Measurements from ENCODE around the gene KANSL1.

KANSL1 gene

GRCh38 chr17:46143827-46144236 is 49.4 kb downstream of the KANSL1 start:
- no peak for DNase-seq (ENCODE audit: low read depth)
- TF ChIP-seq CTCF (conservative IDR thresholded peaks at IDR 0.05; ENCODE audit: low read length) = no peak
- no peak overlapping the region for H3K4me3 ChIP-seq (ENCODE audit: low read length)

- DNase-seq (ENCODE audit: low read depth) = no peak
- no peak for TF ChIP-seq CTCF (conservative IDR thresholded peaks at IDR 0.05; ENCODE audit: low read length)
- no peak overlapping the region for H3K4me3 ChIP-seq (ENCODE audit: low read length)
Observed at GRCh38 chr17:46141645-46142044, 51.6 kb downstream of the KANSL1 start.

- H3K4me3 ChIP-seq (ENCODE audit: low read length) = no peak overlapping the region
- DNase-seq (ENCODE audit: low read depth) = no peak
- TF ChIP-seq CTCF (conservative IDR thresholded peaks at IDR 0.05; ENCODE audit: low read length) = no peak
Observed at GRCh38 chr17:46140645-46141197, 52.5 kb downstream of the KANSL1 start.

- no peak overlapping the region for H3K4me3 ChIP-seq (ENCODE audit: low read length)
- DNase-seq (ENCODE audit: low read depth) = no peak
- no peak for TF ChIP-seq CTCF (conservative IDR thresholded peaks at IDR 0.05; ENCODE audit: low read length)
Observed at GRCh38 chr17:46139432-46140210, 53.6 kb downstream of the KANSL1 start.

GRCh38 chr17:46138473-46138872 is 54.8 kb downstream of the KANSL1 start:
- TF ChIP-seq CTCF (conservative IDR thresholded peaks at IDR 0.05; ENCODE audit: low read length) = no peak
- no peak overlapping the region for H3K4me3 ChIP-seq (ENCODE audit: low read length)
- no peak for DNase-seq (ENCODE audit: low read depth)

GRCh38 chr17:46136820-46137219 is 56.4 kb downstream of the KANSL1 start:
- no peak for TF ChIP-seq CTCF (conservative IDR thresholded peaks at IDR 0.05; ENCODE audit: low read length)
- H3K4me3 ChIP-seq (ENCODE audit: low read length) = no peak overlapping the region
- peak; percentile 71 for DNase-seq (ENCODE audit: low read depth)

Measured in AG10803 (cell line).